IMR-90 (cell line): ENCODE data around the gene CNNM2. TPM values are rescaled to one million over a fixed set of nuclear protein-coding genes. Genes with fewer than 3 reads are reported as not detected.

ENCODE experiments used
- ATAC-seq: fragments of 200-7000 bp; cut with Tn5 transposase; 2 replicates; pipeline ENCODE4 v1.9.1; 2020; ENCODE audit warnings: low read depth, mild to moderate bottlenecking, moderate library complexity
- BruUV-seq: library from RNA; stranded (reverse); fragments of 400-500 nt; replicated peaks from 2 replicates; lab custom pipeline; 2021; lab: Mats Ljungman, UMichigan
- CTCF ChIA-PET: fragments of 300-600 bp; formaldehyde crosslinking; extraction: SDS; loops from one replicate; lab custom pipeline; 2021; ENCODE audit warnings: antibody characterized with exemption; lab: Yijun Ruan, JAX
- POLR2A ChIA-PET: fragments of 300-600 bp; sonication (Branson Sonifier 250); formaldehyde crosslinking; loops from one replicate; lab custom pipeline; 2022; ENCODE audit warnings: antibody characterized with exemption; ENCODE audit not compliant: unreplicated experiment; lab: Charles Lee
- DNase-seq: peaks from one replicate; pipeline ENCODE4 v3.0.0; 2013
- H2AFZ ChIP-seq: replicated peaks from 2 replicates; pipeline ENCODE3; 2013; ENCODE audit warnings: low read length, mild to moderate bottlenecking; ENCODE audit not compliant: poor library complexity
- H2AK5ac ChIP-seq: 2 replicates; pipeline ENCODE4 v1.6.1; 2013; ENCODE audit warnings: low read depth, low read length, inconsistent platforms
- H2AK9ac ChIP-seq: replicated peaks from 2 replicates; pipeline ENCODE3; 2013; ENCODE audit warnings: mild to moderate bottlenecking, low read depth, low read length, moderate library complexity; ENCODE audit not compliant: poor library complexity
- H2BK120ac ChIP-seq: 2 replicates; pipeline ENCODE4 v1.6.1; 2013; ENCODE audit warnings: low read depth, low read length, inconsistent platforms
- H2BK15ac ChIP-seq: 3 replicates; pipeline ENCODE4 v1.6.1; 2013; ENCODE audit warnings: low read depth, low read length, inconsistent platforms
- H2BK20ac ChIP-seq: 2 replicates; pipeline ENCODE4 v1.6.1; 2013; ENCODE audit warnings: low read depth, mild to moderate bottlenecking, inconsistent platforms, low read length, moderate library complexity
- H2BK5ac ChIP-seq: 2 replicates; pipeline ENCODE4 v1.6.1; 2013; ENCODE audit warnings: mild to moderate bottlenecking, low read depth, low read length, inconsistent platforms; ENCODE audit not compliant: poor library complexity, severe bottlenecking
- H3K14ac ChIP-seq: replicated peaks from 2 replicates; pipeline ENCODE4 v1.6.1; 2013; ENCODE audit warnings: low read depth, low read length, inconsistent platforms
- H3K18ac ChIP-seq: 2 replicates; pipeline ENCODE4 v1.6.1; 2013; ENCODE audit warnings: low read depth, low read length, control low read depth
- H3K23ac ChIP-seq: 2 replicates; pipeline ENCODE4 v1.6.1; 2013; ENCODE audit warnings: low read depth, low read length, inconsistent platforms
- H3K27ac ChIP-seq: 2 replicates; pipeline ENCODE4 v1.5.1; 2013; ENCODE audit warnings: mild to moderate bottlenecking, control low read depth, low read length; ENCODE audit not compliant: insufficient read depth
- H3K27me3 ChIP-seq: 2 replicates; pipeline ENCODE4 v1.6.1; 2013; ENCODE audit warnings: low read length; ENCODE audit not compliant: control insufficient read depth, insufficient read depth
- H3K36me3 ChIP-seq: 2 replicates; pipeline ENCODE4 v1.6.1; 2013; ENCODE audit warnings: low read length, mixed read lengths; ENCODE audit not compliant: control insufficient read depth, insufficient read depth
- H3K4ac ChIP-seq: 2 replicates; pipeline ENCODE4 v1.6.1; 2013; ENCODE audit warnings: low read depth, low read length, inconsistent platforms
- H3K4me1 ChIP-seq: 2 replicates; pipeline ENCODE4 v1.6.1; 2013; ENCODE audit warnings: low read length, mixed read lengths; ENCODE audit not compliant: control insufficient read depth, insufficient read depth
- H3K4me2 ChIP-seq: 2 replicates; pipeline ENCODE4 v1.6.1; 2013; ENCODE audit warnings: low read depth, mild to moderate bottlenecking, control low read depth, low read length, moderate library complexity
- H3K4me3 ChIP-seq: 2 replicates; pipeline ENCODE4 v1.5.1; 2013; ENCODE audit warnings: low read depth, mild to moderate bottlenecking, control low read depth, low read length, moderate library complexity; ENCODE audit not compliant: insufficient read depth
- H3K56ac ChIP-seq: 2 replicates; pipeline ENCODE4 v1.6.1; 2013; ENCODE audit warnings: low read length, inconsistent platforms; ENCODE audit not compliant: insufficient read depth; ENCODE audit errors: extremely low read depth
- H3K79me1 ChIP-seq, 2 experiments: 2 replicates each; pipeline ENCODE4 v1.6.1; 2013; ENCODE audit warnings: low read length in 2 of 2, inconsistent platforms in 1 of 2, low read depth in 1 of 2
- H3K9ac ChIP-seq: 2 replicates; pipeline ENCODE4 v1.6.1; 2013; ENCODE audit warnings: low read depth, low read length, control low read depth
- H3K9me1 ChIP-seq: 2 replicates; pipeline ENCODE4 v1.6.1; 2013; ENCODE audit warnings: low read length, inconsistent platforms; ENCODE audit not compliant: insufficient read depth
- H3K9me3 ChIP-seq: 2 replicates; pipeline ENCODE4 v1.6.1; 2013; ENCODE audit warnings: low read length; ENCODE audit not compliant: control insufficient read depth, insufficient read depth
- H4K20me1 ChIP-seq: 2 replicates; pipeline ENCODE4 v1.6.1; 2013; ENCODE audit warnings: low read length, inconsistent platforms; ENCODE audit not compliant: insufficient read depth
- H4K5ac ChIP-seq: 2 replicates; pipeline ENCODE4 v1.6.1; 2013; ENCODE audit warnings: mild to moderate bottlenecking, low read depth, low read length, control low read depth
- H4K8ac ChIP-seq, 2 experiments: 2 replicates each; pipeline ENCODE4 v1.6.1; 2013; ENCODE audit warnings: low read depth in 2 of 2, low read length in 2 of 2, control low read depth in 1 of 2, inconsistent platforms in 1 of 2
- H4K91ac ChIP-seq: 2 replicates; pipeline ENCODE4 v1.6.1; 2013; ENCODE audit warnings: low read depth, low read length, inconsistent platforms; ENCODE audit not compliant: insufficient read depth
- FOS ChIP-seq: fragments of 150-350 bp; IDR thresholded peaks from 2 replicates; pipeline ENCODE4 v1.6.1; 2016; ENCODE audit warnings: low read depth, low read length
- MAZ ChIP-seq: IDR thresholded peaks from 2 replicates; pipeline ENCODE4 v1.6.1; 2012; ENCODE audit warnings: low read depth, mild to moderate bottlenecking, low read length, improper control_type of control experiment, moderate library complexity, borderline replicate concordance
- WGBS, 2 experiments: methylation state at CpG; one replicate each; pipeline versions ENCODE4 v1.1.5 to v1.1.7; 2013; ENCODE audit warnings: missing lambda C conversion rate in 2 of 2; ENCODE audit not compliant: insufficient read length in 1 of 2; ENCODE audit errors: extremely low coverage in 2 of 2; 5-methylcytosine and 5-hydroxymethylcytosine counted together
- dilution Hi-C: fragments of 300-500 bp; cut with HindIII; formaldehyde crosslinking; loops from one replicate; pipeline ENCODE4 v1.14.3; 2018; ENCODE audit warnings: low sequenced_read_pairs; ENCODE audit not compliant: unreplicated experiment
- in situ Hi-C: fragments of 300-500 bp; cut with MboI; formaldehyde crosslinking; loops from 3 replicates; pipeline ENCODE4 v1.14.3; 2019; ENCODE audit warnings: low sequenced_read_pairs, inconsistent platforms, mixed read lengths
- intact Hi-C: fragments of 100-400 bp; cut with micrococcal nuclease; formaldehyde crosslinking; loops from 2 replicates; pipeline ENCODE4 v1.10.0; 2022
- polyA plus RNA-seq, 3 experiments: library from polyadenylated mRNA; depleted of rRNA; stranded (reverse); fragments of >200 nt; gene quantifications; 2 replicates each; pipeline ENCODE4 v1.2.3, GENCODE V29; 2012; ENCODE audit warnings: low replicate concordance in 1 of 3
- total RNA-seq: library from RNA; depleted of rRNA; stranded (reverse); fragments of >200 nt; gene quantifications from 2 replicates; pipeline ENCODE4 v1.2.3, GENCODE V29; 2012

Gene CNNM2
- total and polyA plus RNA-seq, 2 of the 4 experiments (the other 2 are of a cell fraction): 4.7 to 5.6 TPM

DNA sequence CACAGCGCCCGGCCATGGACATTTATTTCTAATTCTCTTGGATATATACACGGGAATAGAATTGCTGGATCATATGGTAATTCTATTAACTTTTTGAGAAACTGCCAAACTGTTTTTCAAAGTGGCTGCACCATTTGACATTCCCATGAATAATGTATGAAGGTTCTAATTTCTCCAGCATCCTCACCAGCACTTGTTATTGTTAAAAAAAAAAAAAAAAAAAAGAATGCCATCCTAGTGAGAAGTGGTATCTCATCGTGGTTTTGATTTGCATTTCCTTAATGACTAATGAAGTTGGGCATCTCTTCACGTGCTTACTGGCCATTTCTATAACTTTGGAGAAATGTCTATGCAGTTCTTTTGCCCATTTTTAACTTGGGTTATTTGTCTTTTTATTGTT, 13.5 kb downstream of the CNNM2 start:
- BruUV-seq: no TSS peak
- no peak overlapping the region for H4K5ac ChIP-seq
- H3K18ac ChIP-seq: no peak overlapping the region
- no peak overlapping the region for H3K23ac ChIP-seq
- H2BK20ac ChIP-seq: no peak overlapping the region
- H3K9ac ChIP-seq: no peak overlapping the region
- dilution Hi-C loops (no loop called here), intact Hi-C loops (no loop called here), in situ Hi-C loops (no loop called here)
- H3K36me3 ChIP-seq: peaks cover 6% of the 10 kb centered on the region
- no peak overlapping the region for H2AFZ ChIP-seq
- no peak overlapping the region for H2BK5ac ChIP-seq
- 100% methylated on average over 1 of the region's 5 CpGs; no CpG with 5 or more reads in 1 of the 2 experiments for WGBS, 2 experiments
- H3K4ac ChIP-seq: no peak overlapping the region
- TF ChIP-seq FOS (no peak), MAZ (no peak)
- peaks cover 6% of the 10 kb centered on the region; the same call in 1 of the 2 replicates for H4K20me1 ChIP-seq
- peaks cover 3% of the 10 kb centered on the region for H3K9me3 ChIP-seq
- H2AK9ac ChIP-seq: no peak overlapping the region
- H3K4me3 ChIP-seq: no peak overlapping the region
- H2AK5ac ChIP-seq: no peak overlapping the region
- peaks cover 3% of the 10 kb centered on the region for H3K9me1 ChIP-seq
- peaks cover 20 to 65% of the 10 kb centered on the region in 2 experiments for H3K79me1 ChIP-seq
- no peak overlapping the region for H4K91ac ChIP-seq
- ATAC-seq: no peak
- CTCF ChIA-PET: no interaction called here
- no peak for DNase-seq
- H4K8ac ChIP-seq: no peak overlapping the region
- no peak overlapping the region for H3K14ac ChIP-seq
- no peak overlapping the region for H3K27ac ChIP-seq
- no peak overlapping the region for H3K56ac ChIP-seq
- no peak overlapping the region for H3K4me2 ChIP-seq
- no peaks in the 10 kb centered on the region for H3K27me3 ChIP-seq
- no peak overlapping the region for H2BK15ac ChIP-seq
- H3K4me1 ChIP-seq: peaks cover 2% of the 10 kb centered on the region; the same call in 1 of the 2 replicates
- POLR2A ChIA-PET: no interaction called here
- H2BK120ac ChIP-seq: no peak overlapping the region
